OCI-LY1 (cell line): ENCODE measurements around the gene CAT.

Experiments
- H2AFZ ChIP-seq: fragments of 200-600 bp; sonication (generic), shearing (Covaris generic); 2 replicates; pipeline ENCODE4 v1.6.0; 2014; ENCODE audit warnings: antibody characterized with exemption, mild to moderate bottlenecking, low read length
- H3F3A ChIP-seq: fragments of 200-600 bp; sonication (generic), shearing (Covaris generic); 2 replicates; pipeline ENCODE4 v1.6.0; 2014; ENCODE audit warnings: mild to moderate bottlenecking, antibody characterized with exemption, low read length, moderate library complexity; ENCODE audit not compliant: insufficient read depth
- H3K27ac ChIP-seq: fragments of 200-600 bp; sonication (generic); 2 replicates; pipeline ENCODE4 v1.5.1; 2014; ENCODE audit warnings: low read length, mixed run types, mild to moderate bottlenecking, low read depth; ENCODE audit not compliant: poor library complexity, severe bottlenecking
- H3K27me3 ChIP-seq: fragments of 200-600 bp; sonication (generic); 2 replicates; pipeline ENCODE4 v1.6.0; 2014; ENCODE audit warnings: antibody characterized with exemption, mild to moderate bottlenecking, low read length, moderate library complexity; ENCODE audit not compliant: insufficient read depth
- H3K36me3 ChIP-seq: fragments of 200-600 bp; sonication (generic); 2 replicates; pipeline ENCODE4 v1.6.1; 2014; ENCODE audit warnings: mild to moderate bottlenecking, antibody characterized with exemption, low read length, moderate library complexity, mixed read lengths; ENCODE audit not compliant: insufficient read depth
- H3K4me1 ChIP-seq: fragments of 200-600 bp; sonication (generic); 2 replicates; pipeline ENCODE4 v1.5.1; 2014; ENCODE audit warnings: mild to moderate bottlenecking, low read length, moderate library complexity; ENCODE audit not compliant: insufficient read depth, severe bottlenecking
- H3K4me2 ChIP-seq: fragments of 200-600 bp; sonication (generic), shearing (Covaris generic); 2 replicates; pipeline ENCODE4 v1.6.1; 2014; ENCODE audit warnings: low read length
- H3K4me3 ChIP-seq: fragments of 200-600 bp; sonication (generic); 2 replicates; pipeline ENCODE4 v1.5.1; 2014; ENCODE audit warnings: low read length, low read depth, mild to moderate bottlenecking, mixed read lengths; ENCODE audit not compliant: poor library complexity, severe bottlenecking
- H3K79me2 ChIP-seq: fragments of 200-600 bp; shearing (Covaris generic); 2 replicates; pipeline ENCODE4 v1.6.1; 2016; ENCODE audit warnings: mixed run types, low read length, mixed read lengths; ENCODE audit not compliant: insufficient read depth
- H3K9ac ChIP-seq: fragments of 200-600 bp; sonication (generic), shearing (Covaris generic); 2 replicates; pipeline ENCODE4 v1.6.1; 2014; ENCODE audit warnings: mild to moderate bottlenecking, low read length, mixed read lengths
- H3K9me2 ChIP-seq: fragments of 200-600 bp; sonication (generic), shearing (Covaris generic); 2 replicates; pipeline ENCODE4 v1.6.1; 2014; ENCODE audit warnings: low read depth, mild to moderate bottlenecking, low read length, mixed read lengths
- H3K9me3 ChIP-seq: fragments of 200-600 bp; shearing (Covaris generic); 2 replicates; pipeline ENCODE4 v1.6.1; 2014; ENCODE audit warnings: low read length, mixed read lengths
- H4K20me1 ChIP-seq: fragments of 200-600 bp; sonication (generic), shearing (Covaris generic); 2 replicates; pipeline ENCODE4 v1.6.0; 2016; ENCODE audit warnings: mild to moderate bottlenecking, low read length; ENCODE audit not compliant: insufficient read depth
- EZH2 ChIP-seq: fragments of 200-600 bp; sonication (generic), shearing (Covaris generic); IDR thresholded peaks from 2 replicates; pipeline ENCODE4 v1.8.0; 2017; ENCODE audit warnings: borderline replicate concordance, mixed run types, mild to moderate bottlenecking, antibody characterized with exemption, low read length, moderate library complexity, mixed read lengths
- TF ChIP-seq, protein P1 (sequence below): fragments of 200-600 bp; sonication (generic), shearing (Covaris generic); IDR thresholded peaks from 2 replicates; pipeline ENCODE4 v1.5.1; 2017; ENCODE audit warnings: mild to moderate bottlenecking, antibody characterized with exemption, low read length, moderate library complexity, mixed read lengths

CAT gene

DNA sequence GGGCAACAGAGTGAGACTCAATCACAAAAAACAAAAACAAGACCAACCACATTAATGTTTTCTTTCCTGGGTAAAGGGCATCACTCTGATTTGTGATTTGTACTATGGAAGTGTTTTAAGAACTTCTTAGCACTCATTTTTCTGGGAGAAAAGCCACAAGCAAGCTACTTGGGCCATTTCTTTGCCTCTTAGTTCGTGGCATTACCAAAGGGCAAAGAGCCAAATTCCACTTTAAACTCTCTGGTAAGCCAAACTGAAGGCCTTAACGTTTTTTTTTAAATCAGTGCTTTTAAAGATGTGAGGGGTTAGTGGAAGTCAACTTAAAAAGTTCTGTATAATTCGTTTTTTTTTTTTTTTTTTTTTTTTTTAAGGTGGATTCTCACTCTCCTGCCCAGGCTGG, 36.9 kb downstream of the CAT start:
- Histone ChIP-seq H3K9ac (no peak overlapping the region), H3K36me3 (peaks cover 19% of the 10 kb centered on the region), H3K4me2 (no peak overlapping the region), H4K20me1 (no peaks in the 10 kb centered on the region), H2AFZ (no peak overlapping the region), H3K9me2 (no peaks in the 10 kb centered on the region), H3K79me2 (no peaks in the 10 kb centered on the region), H3F3A (no peaks in the 10 kb centered on the region), H3K27me3 (no peaks in the 10 kb centered on the region), H3K27ac (no peak overlapping the region), H3K9me3 (no peaks in the 10 kb centered on the region), H3K4me1 (no peaks in the 10 kb centered on the region), H3K4me3 (no peak overlapping the region)
- TF ChIP-seq, protein P1, sequence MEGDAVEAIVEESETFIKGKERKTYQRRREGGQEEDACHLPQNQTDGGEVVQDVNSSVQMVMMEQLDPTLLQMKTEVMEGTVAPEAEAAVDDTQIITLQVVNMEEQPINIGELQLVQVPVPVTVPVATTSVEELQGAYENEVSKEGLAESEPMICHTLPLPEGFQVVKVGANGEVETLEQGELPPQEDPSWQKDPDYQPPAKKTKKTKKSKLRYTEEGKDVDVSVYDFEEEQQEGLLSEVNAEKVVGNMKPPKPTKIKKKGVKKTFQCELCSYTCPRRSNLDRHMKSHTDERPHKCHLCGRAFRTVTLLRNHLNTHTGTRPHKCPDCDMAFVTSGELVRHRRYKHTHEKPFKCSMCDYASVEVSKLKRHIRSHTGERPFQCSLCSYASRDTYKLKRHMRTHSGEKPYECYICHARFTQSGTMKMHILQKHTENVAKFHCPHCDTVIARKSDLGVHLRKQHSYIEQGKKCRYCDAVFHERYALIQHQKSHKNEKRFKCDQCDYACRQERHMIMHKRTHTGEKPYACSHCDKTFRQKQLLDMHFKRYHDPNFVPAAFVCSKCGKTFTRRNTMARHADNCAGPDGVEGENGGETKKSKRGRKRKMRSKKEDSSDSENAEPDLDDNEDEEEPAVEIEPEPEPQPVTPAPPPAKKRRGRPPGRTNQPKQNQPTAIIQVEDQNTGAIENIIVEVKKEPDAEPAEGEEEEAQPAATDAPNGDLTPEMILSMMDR = no peak
- no peak for TF ChIP-seq EZH2

GRCh38 chr11:34476849-34477248, 38.1 kb downstream of the CAT start:
- no peak overlapping the region for H3K4me2 ChIP-seq
- H3K36me3 ChIP-seq = peaks cover 8% of the 10 kb centered on the region; the same call in 1 of the 2 replicates
- no peak overlapping the region for H2AFZ ChIP-seq
- H3K9me3 ChIP-seq = no peaks in the 10 kb centered on the region
- H3K79me2 ChIP-seq = no peaks in the 10 kb centered on the region
- H3F3A ChIP-seq = no peaks in the 10 kb centered on the region
- H3K4me3 ChIP-seq = no peak overlapping the region
- H3K27ac ChIP-seq = no peak overlapping the region
- H3K4me1 ChIP-seq = no peaks in the 10 kb centered on the region
- H3K27me3 ChIP-seq = no peaks in the 10 kb centered on the region
- H4K20me1 ChIP-seq = no peaks in the 10 kb centered on the region
- H3K9me2 ChIP-seq = no peaks in the 10 kb centered on the region
- H3K9ac ChIP-seq = no peak overlapping the region
- TF ChIP-seq, protein P1 = no peak
- no peak for TF ChIP-seq EZH2

DNA sequence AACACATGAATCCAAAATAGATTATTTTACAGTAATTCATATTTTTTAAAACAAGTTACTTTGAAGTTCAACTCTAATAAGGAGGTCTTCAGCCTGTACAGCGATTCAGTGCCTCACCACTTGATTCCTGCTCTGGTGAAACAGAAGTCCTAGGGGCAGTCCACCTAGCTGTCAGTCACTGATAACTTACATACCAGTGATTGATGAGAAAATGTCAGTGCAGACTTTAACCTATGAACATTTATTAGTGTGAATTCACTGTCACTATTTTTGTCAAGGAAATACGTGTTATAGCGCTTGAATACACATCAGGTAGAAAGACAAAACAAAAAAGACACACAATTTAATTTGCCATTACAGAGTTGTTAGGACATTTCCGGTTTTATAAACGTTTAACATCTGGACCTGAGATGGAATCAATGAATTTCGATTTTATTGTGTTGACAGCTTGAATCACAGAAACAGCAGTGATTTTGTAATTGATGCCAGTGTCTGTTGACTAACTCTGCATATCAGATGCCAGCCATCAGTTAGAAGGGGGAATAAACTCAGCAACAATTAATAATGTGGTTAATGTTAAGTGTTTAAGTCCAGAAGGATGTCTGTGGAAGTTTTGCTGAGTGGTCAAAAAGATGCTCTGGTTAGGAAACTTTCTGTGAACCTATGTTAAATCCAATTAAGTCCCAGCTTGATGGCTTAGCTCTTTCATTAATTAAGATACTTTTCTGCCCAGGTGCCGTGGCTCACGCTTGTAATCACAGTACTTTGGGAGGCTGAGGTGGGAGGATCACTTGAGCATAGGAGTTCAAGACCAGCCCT, 40.3 kb downstream of the CAT start:
- no peaks in the 10 kb centered on the region for H3K4me1 ChIP-seq
- H3K79me2 ChIP-seq = no peaks in the 10 kb centered on the region
- no peaks in the 10 kb centered on the region for H3K9me2 ChIP-seq
- no peaks in the 10 kb centered on the region for H3K27me3 ChIP-seq
- H3K4me3 ChIP-seq = no peak overlapping the region
- H4K20me1 ChIP-seq = no peaks in the 10 kb centered on the region
- no peak overlapping the region for H3K27ac ChIP-seq
- H3K9me3 ChIP-seq = no peaks in the 10 kb centered on the region
- H2AFZ ChIP-seq = no peak overlapping the region
- H3K9ac ChIP-seq = no peak overlapping the region
- TF ChIP-seq, protein P1 = no peak
- TF ChIP-seq EZH2 = no peak
- no peaks in the 10 kb centered on the region for H3F3A ChIP-seq
- no peaks in the 10 kb centered on the region for H3K36me3 ChIP-seq
- H3K4me2 ChIP-seq = no peak overlapping the region
